Osteoblast (primary cell): Measurements from ENCODE around the gene ADORA1. TPM values are rescaled to one million over a fixed set of nuclear protein-coding genes. Genes with fewer than 3 reads are reported as not detected.
A peak's percentile ranks its signal among the peaks of the same experiment; 100 is the strongest.

Experiments
- DNase-seq: peaks from one replicate; pipeline ENCODE4 v3.0.0; 2011; ENCODE audit warnings: low spot score, mixed read lengths; ENCODE audit not compliant: insufficient read length; ENCODE audit errors: missing footprints
- H2AFZ ChIP-seq: 2 replicates; pipeline ENCODE4 v1.6.0; 2011; ENCODE audit warnings: mild to moderate bottlenecking, low read length
- H3K27ac ChIP-seq: 2 replicates; pipeline ENCODE4 v1.5.1; 2011; ENCODE audit warnings: mild to moderate bottlenecking, low read depth, low read length, moderate library complexity
- H3K27me3 ChIP-seq: 2 replicates; pipeline ENCODE4 v1.6.0; 2012; ENCODE audit warnings: mild to moderate bottlenecking, control low read depth, inconsistent platforms, low read length, moderate library complexity; ENCODE audit not compliant: insufficient read depth
- H3K36me3 ChIP-seq: 2 replicates; pipeline ENCODE4 v1.5.1; 2011; ENCODE audit warnings: mild to moderate bottlenecking, low read length, control low read depth, moderate library complexity; ENCODE audit not compliant: insufficient read depth
- H3K4me1 ChIP-seq: 2 replicates; pipeline ENCODE4 v1.5.1; 2011; ENCODE audit warnings: mild to moderate bottlenecking, low read length, control low read depth, moderate library complexity; ENCODE audit not compliant: insufficient read depth
- H3K4me2 ChIP-seq: 2 replicates; pipeline ENCODE4 v1.6.0; 2011; ENCODE audit warnings: mild to moderate bottlenecking, low read length; ENCODE audit not compliant: insufficient read depth
- H3K4me3 ChIP-seq: fragments of 200-600 bp; sonication (generic); 3 replicates; pipeline ENCODE4 v1.5.1; 2012; ENCODE audit warnings: mild to moderate bottlenecking, low read length, inconsistent platforms; ENCODE audit not compliant: insufficient read depth
- H3K79me2 ChIP-seq: 2 replicates; pipeline ENCODE4 v1.6.0; 2012; ENCODE audit warnings: mild to moderate bottlenecking, low read length, control low read depth, inconsistent platforms; ENCODE audit not compliant: insufficient read depth
- H3K9me3 ChIP-seq: 2 replicates; pipeline ENCODE4 v1.5.1; 2011; ENCODE audit warnings: low read depth, low read length, control low read depth
- H4K20me1 ChIP-seq: 2 replicates; pipeline ENCODE4 v1.6.0; 2012; ENCODE audit warnings: mild to moderate bottlenecking, low read length, control low read depth; ENCODE audit not compliant: insufficient read depth
- total RNA-seq: library from RNA; depleted of rRNA; stranded (reverse); fragments of >200 nt; gene quantifications from 2 replicates; pipeline ENCODE4 v1.2.3, GENCODE V29; 2012
- TF ChIP-seq, protein P1 (sequence below): IDR thresholded peaks from 2 replicates; pipeline ENCODE4 v1.5.1; 2011; ENCODE audit warnings: mild to moderate bottlenecking, low read depth, low read length, moderate library complexity; ENCODE audit errors: extremely low read depth

ADORA1 gene
- total RNA-seq, 1 donor = 4.0 TPM

DNA sequence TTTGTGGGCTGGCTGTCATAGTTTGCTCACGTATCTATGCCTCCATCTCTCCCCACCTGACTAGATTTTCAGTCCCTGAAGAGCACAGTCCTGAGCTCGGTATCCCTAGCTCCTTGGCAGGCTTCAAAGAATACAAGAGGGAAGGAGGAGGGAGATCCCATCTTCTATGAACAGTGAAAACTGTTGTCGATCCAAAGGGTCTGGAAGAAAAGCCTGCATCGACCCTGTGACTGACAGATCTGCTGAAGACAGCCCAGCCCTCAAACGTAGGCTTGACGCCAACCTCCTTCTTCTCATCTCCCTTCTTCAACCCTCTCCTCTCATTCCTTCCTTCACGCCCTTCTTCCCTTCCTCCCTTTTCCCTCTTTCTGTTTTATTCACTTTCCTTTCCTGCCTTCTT is 13.3 kb upstream of the ADORA1 start:
- no peaks in the 10 kb centered on the region for H3K9me3 ChIP-seq
- TF ChIP-seq, protein P1, sequence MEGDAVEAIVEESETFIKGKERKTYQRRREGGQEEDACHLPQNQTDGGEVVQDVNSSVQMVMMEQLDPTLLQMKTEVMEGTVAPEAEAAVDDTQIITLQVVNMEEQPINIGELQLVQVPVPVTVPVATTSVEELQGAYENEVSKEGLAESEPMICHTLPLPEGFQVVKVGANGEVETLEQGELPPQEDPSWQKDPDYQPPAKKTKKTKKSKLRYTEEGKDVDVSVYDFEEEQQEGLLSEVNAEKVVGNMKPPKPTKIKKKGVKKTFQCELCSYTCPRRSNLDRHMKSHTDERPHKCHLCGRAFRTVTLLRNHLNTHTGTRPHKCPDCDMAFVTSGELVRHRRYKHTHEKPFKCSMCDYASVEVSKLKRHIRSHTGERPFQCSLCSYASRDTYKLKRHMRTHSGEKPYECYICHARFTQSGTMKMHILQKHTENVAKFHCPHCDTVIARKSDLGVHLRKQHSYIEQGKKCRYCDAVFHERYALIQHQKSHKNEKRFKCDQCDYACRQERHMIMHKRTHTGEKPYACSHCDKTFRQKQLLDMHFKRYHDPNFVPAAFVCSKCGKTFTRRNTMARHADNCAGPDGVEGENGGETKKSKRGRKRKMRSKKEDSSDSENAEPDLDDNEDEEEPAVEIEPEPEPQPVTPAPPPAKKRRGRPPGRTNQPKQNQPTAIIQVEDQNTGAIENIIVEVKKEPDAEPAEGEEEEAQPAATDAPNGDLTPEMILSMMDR = no peak
- peaks cover 69% of the 10 kb centered on the region for H3K27me3 ChIP-seq

GRCh38 chr1:203116091-203116820 is 11.3 kb upstream of the ADORA1 start:
- no peaks in the 10 kb centered on the region for H3K9me3 ChIP-seq
- H3K27me3 ChIP-seq = peaks cover 62% of the 10 kb centered on the region

More for the DNA sequence above, 13.3 kb upstream of the ADORA1 start:
- no peak for DNase-seq
- Histone ChIP-seq H3K4me1 (no peaks in the 10 kb centered on the region), H3K4me3 (no peak overlapping the region), H3K27ac (no peak overlapping the region), H2AFZ (no peak overlapping the region), H4K20me1 (no peaks in the 10 kb centered on the region), H3K79me2 (no peaks in the 10 kb centered on the region), H3K36me3 (no peaks in the 10 kb centered on the region), H3K4me2 (no peak overlapping the region)

DNA sequence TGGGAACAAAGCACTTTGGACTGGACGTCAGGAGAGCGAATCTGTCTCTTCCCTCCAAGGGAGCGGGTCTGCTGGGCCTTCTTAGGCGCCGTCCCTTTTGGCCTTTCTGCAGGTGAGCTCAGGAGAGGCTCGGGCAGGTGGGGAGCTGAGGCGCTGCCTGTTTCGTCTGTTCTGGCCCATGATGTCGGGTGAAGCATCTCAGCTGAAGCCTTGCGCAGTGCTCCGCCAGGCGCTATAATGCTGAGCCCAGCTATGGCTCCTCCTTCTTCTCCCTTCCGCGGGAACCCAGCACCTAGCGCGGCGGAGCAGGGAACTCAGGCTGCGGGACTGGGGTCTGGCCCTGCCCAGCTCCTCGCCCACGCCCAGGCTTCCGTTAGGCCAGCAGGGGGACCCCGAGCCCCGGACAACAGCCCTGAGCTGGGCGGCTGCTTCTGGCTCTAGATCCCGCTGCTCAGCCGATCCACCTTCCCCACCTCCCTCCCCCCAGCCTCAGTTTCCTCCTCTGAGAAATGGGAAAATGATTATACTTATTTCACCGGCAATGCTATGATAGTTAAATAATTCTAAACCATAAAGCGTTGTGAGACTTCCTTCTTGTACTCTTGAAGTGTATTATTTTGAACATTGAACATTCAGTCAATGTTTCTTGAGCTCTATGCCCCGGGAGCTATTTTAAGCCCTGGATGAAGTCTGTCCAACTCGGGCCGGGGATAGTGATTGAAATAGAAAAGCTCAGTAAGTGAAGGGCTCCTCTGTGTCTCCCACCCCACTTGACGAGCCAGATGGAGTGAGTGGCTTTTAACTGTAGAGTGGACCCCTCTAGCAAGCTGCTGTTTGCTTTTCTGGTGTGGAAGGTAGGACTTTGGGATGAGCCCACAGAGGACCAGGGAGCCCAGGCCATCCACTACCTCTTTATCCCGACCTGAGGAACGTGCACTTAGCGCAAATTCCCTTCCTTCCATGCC is 9.6 kb upstream of the ADORA1 start:
- peaks cover 58% of the 10 kb centered on the region for H3K27me3 ChIP-seq
- no peaks in the 10 kb centered on the region for H4K20me1 ChIP-seq
- no peak overlapping the region for H3K27ac ChIP-seq
- H3K4me1 ChIP-seq = no peaks in the 10 kb centered on the region
- H3K4me3 ChIP-seq = no peak overlapping the region
- peak overlapping the region; percentile 48 for H3K4me2 ChIP-seq
- no peaks in the 10 kb centered on the region for H3K9me3 ChIP-seq
- H2AFZ ChIP-seq = no peak overlapping the region
- TF ChIP-seq, protein P1 = peak; percentile 69
- H3K36me3 ChIP-seq = no peaks in the 10 kb centered on the region
- peak; percentile 97 for DNase-seq
- H3K79me2 ChIP-seq = no peaks in the 10 kb centered on the region

More at GRCh38 chr1:203116091-203116820, 11.3 kb upstream of the ADORA1 start:
- TF ChIP-seq, protein P1 = no peak
- H2AFZ ChIP-seq = no peak overlapping the region
- no peak overlapping the region for H3K27ac ChIP-seq
- peak; percentile 36 for DNase-seq
- H3K4me1 ChIP-seq = no peaks in the 10 kb centered on the region
- H3K4me2 ChIP-seq = no peak overlapping the region
- no peaks in the 10 kb centered on the region for H3K79me2 ChIP-seq
- H4K20me1 ChIP-seq = no peaks in the 10 kb centered on the region
- no peaks in the 10 kb centered on the region for H3K36me3 ChIP-seq
- H3K4me3 ChIP-seq = no peak overlapping the region
